Measurements from ENCODE around the gene SLC13A3.
"Not testable (repeated sequence)": the region's sequence is repeated elsewhere in the genome, so short reads cannot be mapped to it uniquely, and the experiment has no call there.

SLC13A3 gene

GRCh38 chr20:46681032-46681854, 30.0 kb upstream of the SLC13A3 start:
- DNase-seq (ENCODE audit: low read depth in 2 of 2) = peak; percentile 19 to 44

GRCh38 chr20:46680684-46681031, 29.4 kb upstream of the SLC13A3 start:
- no peak for DNase-seq (ENCODE audit: low read depth in 2 of 2)

- no peak for DNase-seq (ENCODE audit: low read depth in 2 of 2)
Observed at GRCh38 chr20:46678516-46678915, 27.3 kb upstream of the SLC13A3 start.

- DNase-seq (ENCODE audit: low read depth in 2 of 2) = no peak
Observed at GRCh38 chr20:46677608-46678007, 26.3 kb upstream of the SLC13A3 start.

GRCh38 chr20:46676649-46677316, 25.5 kb upstream of the SLC13A3 start:
- not testable (repeated sequence) for DNase-seq (ENCODE audit: low read depth in 2 of 2)

GRCh38 chr20:46674253-46675083, 23.2 kb upstream of the SLC13A3 start:
- DNase-seq (ENCODE audit: low read depth in 2 of 2) = no peak

- DNase-seq (ENCODE audit: low read depth in 2 of 2) = no peak
Observed at GRCh38 chr20:46673394-46674252, 22.4 kb upstream of the SLC13A3 start.

- DNase-seq (ENCODE audit: low read depth in 2 of 2) = no peak
Observed at GRCh38 chr20:46672543-46673148, 21.4 kb upstream of the SLC13A3 start.

GRCh38 chr20:46671866-46672542, 20.7 kb upstream of the SLC13A3 start:
- no peak for DNase-seq (ENCODE audit: low read depth in 2 of 2)

GRCh38 chr20:46670585-46671584, 19.6 kb upstream of the SLC13A3 start:
- DNase-seq (ENCODE audit: low read depth in 2 of 2) = no peak

GRCh38 chr20:46670228-46670584, 18.9 kb upstream of the SLC13A3 start:
- DNase-seq (ENCODE audit: low read depth in 2 of 2) = no peak

GRCh38 chr20:46666818-46667515, 15.7 kb upstream of the SLC13A3 start:
- DNase-seq (ENCODE audit: low read depth in 2 of 2) = no peak

GRCh38 chr20:46666306-46666705, 15.0 kb upstream of the SLC13A3 start:
- no peak for DNase-seq (ENCODE audit: low read depth in 2 of 2)

GRCh38 chr20:46665602-46666001, 14.3 kb upstream of the SLC13A3 start:
- DNase-seq (ENCODE audit: low read depth in 2 of 2) = no peak

GRCh38 chr20:46663531-46663930, 12.3 kb upstream of the SLC13A3 start:
- no peak for DNase-seq (ENCODE audit: low read depth in 2 of 2)

GRCh38 chr20:46661659-46662058, 10.4 kb upstream of the SLC13A3 start:
- DNase-seq (ENCODE audit: low read depth in 2 of 2) = no peak

- DNase-seq (ENCODE audit: low read depth in 2 of 2) = no peak
Observed at GRCh38 chr20:46660487-46660886, 9.2 kb upstream of the SLC13A3 start.

GRCh38 chr20:46657618-46658017, 6.4 kb upstream of the SLC13A3 start:
- DNase-seq (ENCODE audit: low read depth in 2 of 2) = no peak

- no peak for DNase-seq (ENCODE audit: low read depth in 2 of 2)
Observed at GRCh38 chr20:46657137-46657536, 5.9 kb upstream of the SLC13A3 start.
